K562 (cell line): ENCODE measurements around the gene FFAR1. TPM values are rescaled to one million over a fixed set of nuclear protein-coding genes. Genes with fewer than 3 reads are reported as not detected.
A peak's percentile ranks its signal among the peaks of the same experiment; 100 is the strongest.

ENCODE experiments used
- ASH1L ChIP-seq: fragments of 450-650 bp; IDR thresholded peaks from 2 replicates; pipeline ENCODE4 v1.6.1; 2018; ENCODE audit warnings: borderline replicate concordance, mild to moderate bottlenecking, low read depth; ENCODE audit not compliant: partially characterized antibody
- ATF2 ChIP-seq: sonication (generic); formaldehyde crosslinking; IDR thresholded peaks from 2 replicates; pipeline ENCODE4 v1.8.1; 2022; ENCODE audit warnings: missing genetic modification reagents
- CREB1 ChIP-seq, 2 experiments: sonication (generic) in 1 of 2; formaldehyde crosslinking in 1 of 2; IDR thresholded peaks; 2 replicates each; pipeline versions ENCODE4 v1.6.1 to v1.8.0; 2012 to 2022; ENCODE audit warnings: inconsistent platforms in 1 of 2, mild to moderate bottlenecking in 1 of 2, missing genetic modification reagents in 1 of 2, moderate library complexity in 1 of 2
- EP300 ChIP-seq: IDR thresholded peaks from 2 replicates; pipeline ENCODE4 v1.6.1; 2012; ENCODE audit warnings: low read length, improper control_type of control experiment
- ESRRB ChIP-seq: fragments of 250-450 bp; sonication (Bioruptor Pico); IDR thresholded peaks from 2 replicates; pipeline ENCODE4 v1.5.0; 2020; ENCODE audit warnings: mild to moderate bottlenecking, moderate library complexity, borderline replicate concordance
- FOSL1 ChIP-seq: fragments of 200-800 bp; sonication (Bioruptor generic); conservative IDR thresholded peaks from 2 replicates; pipeline ENCODE4 v1.6.1; 2016; ENCODE audit warnings: missing genetic modification characterization, missing compliant biosample characterization
- HMGN3 ChIP-seq: IDR thresholded peaks from 2 replicates; pipeline ENCODE4 v1.6.1; 2011; ENCODE audit warnings: borderline replicate concordance, low read depth, mild to moderate bottlenecking, mixed read lengths, low read length; ENCODE audit not compliant: insufficient read length; ENCODE audit errors: extremely low read depth
- KDM5B ChIP-seq: fragments of 200-600 bp; sonication (generic); IDR thresholded peaks from 2 replicates; pipeline ENCODE4 v1.6.1; 2012; ENCODE audit warnings: low read depth, mild to moderate bottlenecking, moderate library complexity, low read length, control low read depth, inconsistent platforms; ENCODE audit not compliant: insufficient replicate concordance
- MYNN ChIP-seq, 2 experiments: sonication (generic); formaldehyde crosslinking in 1 of 2; IDR thresholded peaks; 2 replicates each; pipeline versions ENCODE4 v1.5.0 to v1.6.1; 2016 to 2020; ENCODE audit warnings: antibody characterized with exemption in 1 of 2, missing genetic modification reagents in 1 of 2
- NBN ChIP-seq: fragments of 450-650 bp; IDR thresholded peaks from 2 replicates; pipeline ENCODE4 v1.6.1; 2016; ENCODE audit warnings: low read depth, mild to moderate bottlenecking
- NCOA4 ChIP-seq: fragments of 450-650 bp; IDR thresholded peaks from 2 replicates; pipeline ENCODE4 v1.6.1; 2018; ENCODE audit warnings: mild to moderate bottlenecking; ENCODE audit not compliant: partially characterized antibody
- NFE2 ChIP-seq: IDR thresholded peaks from 2 replicates; pipeline ENCODE4 v1.6.1; 2014; ENCODE audit warnings: antibody characterized with exemption, low read depth
- PCBP2 ChIP-seq: fragments of 200-400 bp; formaldehyde crosslinking; IDR thresholded peaks from 2 replicates; pipeline ENCODE4 v1.6.1; 2018; ENCODE audit warnings: low read length, low read depth, mild to moderate bottlenecking, moderate library complexity; ENCODE audit not compliant: poor library complexity, severe bottlenecking
- POLR2AphosphoS5 ChIP-seq: IDR thresholded peaks from 2 replicates; pipeline ENCODE4 v1.6.1; 2011; ENCODE audit warnings: mild to moderate bottlenecking, low read depth, low read length, moderate library complexity; ENCODE audit not compliant: control insufficient read depth, insufficient read depth
- SMARCA5 ChIP-seq: fragments of 450-650 bp; IDR thresholded peaks from 2 replicates; pipeline ENCODE4 v1.6.1; 2016
- ZBED1 ChIP-seq: IDR thresholded peaks from 2 replicates; pipeline ENCODE4 v1.6.1; 2014
- ZNF766 ChIP-seq: fragments of 200-800 bp; sonication (Bioruptor generic); conservative IDR thresholded peaks from 2 replicates; pipeline ENCODE4 v1.6.1; 2016; ENCODE audit warnings: missing genetic modification characterization, missing compliant biosample characterization
- ZZZ3 ChIP-seq: fragments of 450-650 bp; IDR thresholded peaks from 2 replicates; pipeline ENCODE4 v1.6.1; 2016; ENCODE audit warnings: antibody characterized with exemption, mild to moderate bottlenecking, moderate library complexity
- polyA plus RNA-seq, 8 experiments: library from polyadenylated mRNA; depleted of rRNA in 4 of 8; stranded (reverse) in 5 of 8; unstranded in 3 of 8; fragments of >200 nt; fragmentation: Nextera tagmentation in 2 of 8; fragmentation: Illumina TruSeq in 1 of 8; extraction: Ambion mirVana in 2 of 8; extraction: Trizol in 1 of 8; gene quantifications; 2 replicates each; pipeline versions ENCODE4 v1.2.1 to v1.2.3, GENCODE V29; 2011 to 2014; ENCODE audit warnings: inconsistent platforms in 1 of 8, missing spikeins in 1 of 8
- total RNA-seq, 7 experiments: library from RNA; depleted of rRNA in 6 of 7; stranded (reverse); fragments of >200 nt in 6 of 7; fragmentation: Illumina TruSeq in 2 of 7; extraction: Trizol in 2 of 7; gene quantifications; 2 replicates each; pipeline versions ENCODE4 v1.2.1 to v1.2.3, GENCODE V29; 2011 to 2021; ENCODE audit warnings: low replicate concordance in 1 of 7
- TF ChIP-seq, protein P1 (sequence below): sonication (generic); formaldehyde crosslinking; IDR thresholded peaks from 2 replicates; pipeline ENCODE4 v1.8.0; 2022; ENCODE audit warnings: missing genetic modification reagents, mild to moderate bottlenecking, moderate library complexity, borderline replicate concordance

Gene FFAR1
- total and polyA plus RNA-seq, 9 of the 15 experiments (the other 6 are each of a cell fraction or from before 2014, with no cell fraction given) = not detected

DNA sequence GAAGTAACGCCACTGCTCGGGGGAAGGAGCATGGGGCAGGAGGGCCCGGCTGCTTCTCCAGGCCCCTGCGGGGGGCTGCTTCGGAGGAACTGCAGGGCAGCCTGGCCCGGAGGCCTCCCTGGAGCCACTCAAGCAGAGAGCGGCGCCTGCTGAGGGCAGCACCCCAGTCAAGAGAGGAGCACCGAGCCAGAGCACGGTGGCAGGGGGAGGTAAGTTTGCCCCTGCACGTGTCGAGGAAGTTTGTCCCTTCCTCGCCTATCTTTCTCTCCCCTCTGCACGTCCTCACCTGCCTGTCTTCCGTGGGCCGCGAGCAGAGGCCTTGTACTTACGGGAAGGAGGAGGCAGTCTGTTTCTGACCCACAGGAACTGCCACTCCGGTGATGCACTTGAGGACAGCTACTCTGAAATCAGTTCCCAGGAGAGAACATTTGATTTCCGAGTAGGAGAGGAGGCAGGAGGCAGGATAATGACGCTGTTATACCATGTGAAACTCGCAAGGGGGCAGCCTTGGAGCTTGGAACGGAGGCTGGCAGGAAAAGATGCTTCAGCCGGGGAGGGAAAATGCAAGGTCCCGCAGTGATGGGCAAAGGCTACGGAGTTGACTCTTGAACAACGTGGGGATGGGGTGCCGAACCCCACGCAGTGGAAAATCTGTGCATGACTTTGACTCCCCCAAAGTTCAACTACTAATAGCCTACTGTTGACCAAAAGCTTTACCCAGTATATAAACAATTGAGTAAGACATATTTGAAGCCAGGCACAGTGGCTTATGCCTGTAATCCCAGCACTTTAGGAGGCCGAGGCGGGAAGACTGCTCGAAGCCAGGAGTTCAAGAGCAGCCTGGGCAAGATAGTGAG, 5.0 kb downstream of the FFAR1 start (continued):
- TF ChIP-seq MYNN (IDR thresholded peaks at IDR 0.05) = no peak
- TF ChIP-seq MYNN (CRISPR knock-in tag; IDR thresholded peaks at IDR 0.05) = no peak
- no peak for TF ChIP-seq SMARCA5
- no peak for TF ChIP-seq POLR2AphosphoS5
- TF ChIP-seq NBN = 0 out of 2 replicates have a peak, but pooled peaks have one; percentile 59
- TF ChIP-seq ASH1L = no peak
- no peak for TF ChIP-seq ZBED1
- no peak for TF ChIP-seq PCBP2
- TF ChIP-seq HMGN3 = no peak
- no peak for TF ChIP-seq ZNF766 (CRISPR knock-in tag)
- TF ChIP-seq, protein P1, sequence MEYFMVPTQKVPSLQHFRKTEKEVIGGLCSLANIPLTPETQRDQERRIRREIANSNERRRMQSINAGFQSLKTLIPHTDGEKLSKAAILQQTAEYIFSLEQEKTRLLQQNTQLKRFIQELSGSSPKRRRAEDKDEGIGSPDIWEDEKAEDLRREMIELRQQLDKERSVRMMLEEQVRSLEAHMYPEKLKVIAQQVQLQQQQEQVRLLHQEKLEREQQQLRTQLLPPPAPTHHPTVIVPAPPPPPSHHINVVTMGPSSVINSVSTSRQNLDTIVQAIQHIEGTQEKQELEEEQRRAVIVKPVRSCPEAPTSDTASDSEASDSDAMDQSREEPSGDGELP = peak; percentile 33; the same call in 1 of the 2 replicates
- 0 out of 2 replicates have a peak, but pooled peaks have one; percentile 42 for TF ChIP-seq CREB1 (IDR thresholded peaks at IDR 0.05)
- TF ChIP-seq CREB1 (CRISPR knock-in tag; IDR thresholded peaks at IDR 0.05) = no peak
- TF ChIP-seq FOSL1 = peak; percentile 36; the same call in 1 of the 2 replicates
- TF ChIP-seq KDM5B = no peak
- TF ChIP-seq EP300 = no peak
- no peak for TF ChIP-seq ATF2 (CRISPR knock-in tag)
- TF ChIP-seq NCOA4 = no peak
- TF ChIP-seq NFE2 = no peak
- no peak for TF ChIP-seq ZZZ3
- no peak for TF ChIP-seq ESRRB
- TF ChIP-seq, all 486 proteins: peak for 43
